Stimulated activated CD8-positive, alpha-beta memory T cell treated with anti-CD3 and anti-CD28 coated beads, Interleukin-7, amount 100 ng/mL, for 4 hours (primary cell): ENCODE data around the gene SPATA45.
"Not testable (repeated sequence)": the region's sequence is repeated elsewhere in the genome, so short reads cannot be mapped to it uniquely, and the experiment has no call there.

Source experiments
- DNase-seq, 2 donors: peaks; one replicate each; pipeline ENCODE4 v3.0.0-alpha.2; 2020; ENCODE audit warnings: low read depth in 2 of 2

Gene SPATA45

GRCh38 chr1:212847549-212847948 lies at the start of gene SPATA45:
TSS of gene SPATA45 (minus strand) at chr1:212847649. CDS start at chr1:212836149, 11,500 bp downstream.
- DNase-seq: no peak

GRCh38 chr1:212892108-212892507 lies 44.7 kb upstream of the SPATA45 start:
- DNase-seq: no peak

- DNase-seq: no peak
Observed at GRCh38 chr1:212884592-212884991, 37.1 kb upstream of the SPATA45 start.

- no peak for DNase-seq
Observed at GRCh38 chr1:212879947-212880690, 32.7 kb upstream of the SPATA45 start.

- DNase-seq: no peak
Observed at GRCh38 chr1:212878418-212878817, 31.0 kb upstream of the SPATA45 start.

- no peak for DNase-seq
Observed at GRCh38 chr1:212873518-212873917, 26.1 kb upstream of the SPATA45 start.

- DNase-seq: no peak
Observed at GRCh38 chr1:212871976-212872375, 24.5 kb upstream of the SPATA45 start.

GRCh38 chr1:212867192-212867591 lies 19.7 kb upstream of the SPATA45 start:
- no peak for DNase-seq

GRCh38 chr1:212864201-212864600 lies 16.8 kb upstream of the SPATA45 start:
- DNase-seq: no peak

- not testable (repeated sequence) for DNase-seq
Observed at GRCh38 chr1:212863345-212863744, 15.9 kb upstream of the SPATA45 start.

- DNase-seq: no peak
Observed at GRCh38 chr1:212862111-212862690, 14.8 kb upstream of the SPATA45 start.

- DNase-seq: no peak
Observed at GRCh38 chr1:212860713-212861581, 13.5 kb upstream of the SPATA45 start.

GRCh38 chr1:212858461-212859265 lies 11.2 kb upstream of the SPATA45 start:
- no peak for DNase-seq

GRCh38 chr1:212857992-212858460 lies 10.6 kb upstream of the SPATA45 start, which contains the start of gene FLVCR1:
TSS of gene FLVCR1 (plus strand) at chr1:212858275. CDS start at chr1:212858453, 178 bp downstream.
- DNase-seq: peak; percentile 82 to 93

GRCh38 chr1:212856755-212857154 lies 9.3 kb upstream of the SPATA45 start:
- DNase-seq: no peak

- no peak for DNase-seq
Observed at GRCh38 chr1:212853658-212854057, 6.2 kb upstream of the SPATA45 start.

GRCh38 chr1:212852105-212852688 lies 4.7 kb upstream of the SPATA45 start:
- DNase-seq: no peak

- not testable (repeated sequence) for DNase-seq
Observed at GRCh38 chr1:212844521-212844920, 2.9 kb downstream of the SPATA45 start.

GRCh38 chr1:212838145-212838544 lies 9.3 kb downstream of the SPATA45 start:
- DNase-seq: no peak

GRCh38 chr1:212833211-212834207 lies 13.9 kb downstream of the SPATA45 start:
- DNase-seq: not testable (repeated sequence)
